ENCODE measurements around the gene POLE2.

Gene POLE2

DNA sequence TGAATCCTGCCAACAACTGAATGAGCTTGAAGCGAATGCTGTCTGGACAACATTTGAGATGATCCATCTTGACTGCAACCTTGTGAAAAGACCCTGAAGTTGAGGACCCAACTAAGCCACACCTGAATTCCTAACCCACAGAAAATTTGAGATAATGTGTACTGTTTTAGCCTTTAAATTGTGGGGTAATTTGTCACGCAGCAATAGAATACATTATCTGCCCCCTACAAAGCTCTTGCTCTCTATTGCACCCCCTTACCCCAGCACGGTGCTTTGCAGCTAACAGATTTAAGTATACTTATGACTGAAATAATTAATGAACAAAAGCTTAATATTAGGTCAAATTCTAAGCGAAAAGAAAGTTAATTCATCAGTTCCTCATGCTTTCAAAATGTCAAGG lies 1.6 kb downstream of the POLE2 start:
- Histone ChIP-seq H2AFZ (no peak overlapping the region), H3K9ac (no peak overlapping the region), H3K4me3 (ENCODE audit: low read depth, low read length) (no peak overlapping the region), H3K4me2 (ENCODE audit: low read length) (no peak overlapping the region), H3K79me2 (no peaks in the 10 kb centered on the region), H3K4me1 (peaks cover 3% of the 10 kb centered on the region), H3K9me3 (ENCODE audit: control insufficient read depth, low read length) (no peaks in the 10 kb centered on the region), H3K27ac (no peak overlapping the region), H3K36me3 (ENCODE audit: control insufficient read depth, insufficient read depth, low read length) (no peaks in the 10 kb centered on the region), H3K27me3 (ENCODE audit: control insufficient read depth, insufficient read depth, low read length) (no peaks in the 10 kb centered on the region)
- TF ChIP-seq, protein P1, sequence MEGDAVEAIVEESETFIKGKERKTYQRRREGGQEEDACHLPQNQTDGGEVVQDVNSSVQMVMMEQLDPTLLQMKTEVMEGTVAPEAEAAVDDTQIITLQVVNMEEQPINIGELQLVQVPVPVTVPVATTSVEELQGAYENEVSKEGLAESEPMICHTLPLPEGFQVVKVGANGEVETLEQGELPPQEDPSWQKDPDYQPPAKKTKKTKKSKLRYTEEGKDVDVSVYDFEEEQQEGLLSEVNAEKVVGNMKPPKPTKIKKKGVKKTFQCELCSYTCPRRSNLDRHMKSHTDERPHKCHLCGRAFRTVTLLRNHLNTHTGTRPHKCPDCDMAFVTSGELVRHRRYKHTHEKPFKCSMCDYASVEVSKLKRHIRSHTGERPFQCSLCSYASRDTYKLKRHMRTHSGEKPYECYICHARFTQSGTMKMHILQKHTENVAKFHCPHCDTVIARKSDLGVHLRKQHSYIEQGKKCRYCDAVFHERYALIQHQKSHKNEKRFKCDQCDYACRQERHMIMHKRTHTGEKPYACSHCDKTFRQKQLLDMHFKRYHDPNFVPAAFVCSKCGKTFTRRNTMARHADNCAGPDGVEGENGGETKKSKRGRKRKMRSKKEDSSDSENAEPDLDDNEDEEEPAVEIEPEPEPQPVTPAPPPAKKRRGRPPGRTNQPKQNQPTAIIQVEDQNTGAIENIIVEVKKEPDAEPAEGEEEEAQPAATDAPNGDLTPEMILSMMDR (IDR thresholded peaks at IDR 0.05): no peak

DNA sequence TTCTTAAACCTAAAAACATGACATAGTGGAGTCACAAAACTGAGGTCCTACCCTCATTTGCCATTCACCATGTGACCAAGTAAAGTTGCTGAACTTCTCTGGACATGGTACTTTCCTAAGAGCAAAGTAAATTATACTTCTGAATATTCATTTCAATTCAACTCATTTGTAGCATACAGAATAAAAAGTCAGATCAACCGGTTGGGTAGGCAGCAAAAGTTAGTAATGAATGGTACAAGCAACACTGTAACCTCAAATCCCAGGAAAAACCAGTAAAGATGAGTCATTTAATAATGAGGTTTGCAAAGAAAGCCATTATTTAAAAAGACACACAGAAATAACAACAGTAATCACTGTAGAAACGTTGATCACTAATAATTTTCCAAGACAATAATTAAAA lies 8.7 kb downstream of the POLE2 start:
- Histone ChIP-seq H3K9me3 (ENCODE audit: control insufficient read depth, low read length) (no peaks in the 10 kb centered on the region), H3K36me3 (ENCODE audit: control insufficient read depth, insufficient read depth, low read length) (no peaks in the 10 kb centered on the region), H3K79me2 (no peaks in the 10 kb centered on the region), H3K27ac (no peak overlapping the region), H3K4me1 (no peaks in the 10 kb centered on the region), H2AFZ (no peak overlapping the region), H3K27me3 (ENCODE audit: control insufficient read depth, insufficient read depth, low read length) (no peaks in the 10 kb centered on the region), H3K4me2 (ENCODE audit: low read length) (no peak overlapping the region), H3K4me3 (ENCODE audit: low read depth, low read length) (no peak overlapping the region), H3K9ac (no peak overlapping the region)
- TF ChIP-seq, protein P1 (IDR thresholded peaks at IDR 0.05): no peak

DNA sequence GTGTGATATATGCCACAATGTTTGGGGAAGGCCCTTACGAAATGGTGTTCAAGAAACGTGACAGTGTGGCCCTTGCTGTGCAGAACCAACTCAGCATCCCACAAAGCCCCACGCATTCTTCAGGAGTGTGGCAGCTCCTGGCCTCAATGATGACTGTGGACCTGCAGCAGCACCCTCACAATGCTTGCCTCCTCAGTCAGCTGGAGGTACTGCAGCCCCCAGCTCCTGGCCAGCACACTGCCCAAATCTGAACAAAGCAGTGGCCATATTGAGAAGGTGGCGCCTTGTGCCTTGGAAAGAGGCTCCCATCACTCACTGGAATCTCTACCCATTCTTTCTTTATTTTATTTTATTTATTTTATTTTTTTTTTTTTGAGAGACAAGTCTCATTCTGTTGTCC lies 10.4 kb downstream of the POLE2 start:
- Histone ChIP-seq H3K4me2 (ENCODE audit: low read length) (no peak overlapping the region), H3K79me2 (no peaks in the 10 kb centered on the region), H3K4me3 (ENCODE audit: low read depth, low read length) (no peak overlapping the region), H3K4me1 (no peaks in the 10 kb centered on the region), H3K27me3 (ENCODE audit: control insufficient read depth, insufficient read depth, low read length) (no peaks in the 10 kb centered on the region), H2AFZ (no peak overlapping the region), H3K36me3 (ENCODE audit: control insufficient read depth, insufficient read depth, low read length) (no peaks in the 10 kb centered on the region), H3K9me3 (ENCODE audit: control insufficient read depth, low read length) (no peaks in the 10 kb centered on the region), H3K27ac (no peak overlapping the region), H3K9ac (no peak overlapping the region)
- TF ChIP-seq, protein P1 (IDR thresholded peaks at IDR 0.05): no peak

DNA sequence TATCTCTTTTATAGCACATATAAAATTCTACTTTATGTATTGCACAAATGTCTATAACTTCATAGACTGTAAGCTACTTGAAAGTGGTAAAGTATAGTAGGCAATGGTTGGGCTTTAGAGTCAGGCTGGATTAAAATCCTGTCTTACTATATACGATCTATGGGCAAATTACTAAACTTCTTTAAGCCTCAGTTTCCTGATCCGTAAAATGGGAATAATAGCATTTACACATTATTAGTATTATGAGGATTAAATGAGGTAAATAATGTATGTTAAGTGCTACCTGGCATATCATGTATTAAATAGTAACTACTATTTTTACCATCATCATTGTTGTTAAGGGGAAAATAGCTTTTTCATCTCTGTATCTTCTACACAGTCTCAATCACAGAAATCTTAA lies 14.4 kb downstream of the POLE2 start:
- Histone ChIP-seq H3K27me3 (ENCODE audit: control insufficient read depth, insufficient read depth, low read length) (no peaks in the 10 kb centered on the region), H3K27ac (no peak overlapping the region), H3K79me2 (no peaks in the 10 kb centered on the region), H3K4me3 (ENCODE audit: low read depth, low read length) (no peak overlapping the region), H3K36me3 (ENCODE audit: control insufficient read depth, insufficient read depth, low read length) (no peaks in the 10 kb centered on the region), H3K4me2 (ENCODE audit: low read length) (no peak overlapping the region), H2AFZ (no peak overlapping the region), H3K9me3 (ENCODE audit: control insufficient read depth, low read length) (no peaks in the 10 kb centered on the region), H3K4me1 (no peaks in the 10 kb centered on the region), H3K9ac (no peak overlapping the region)
- TF ChIP-seq, protein P1 (IDR thresholded peaks at IDR 0.05): no peak

DNA sequence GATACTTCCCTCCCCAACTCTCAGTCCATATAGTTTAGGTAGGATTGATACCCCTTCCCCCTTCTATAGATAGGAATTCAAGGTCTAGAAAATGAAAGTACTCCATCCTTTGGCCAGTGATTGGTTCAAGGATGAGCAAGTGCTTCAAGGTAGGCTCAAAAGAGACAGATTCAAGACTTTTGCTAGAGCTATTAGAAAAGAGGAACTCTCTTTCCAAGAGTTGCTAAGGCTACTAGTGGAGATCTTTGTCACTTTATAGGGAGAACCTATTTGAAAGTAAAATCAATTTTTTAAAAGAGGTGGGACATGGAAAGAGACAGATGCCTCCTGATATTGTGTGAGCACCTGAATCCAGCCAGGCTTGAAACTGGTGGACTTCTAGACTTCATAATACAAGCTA lies 17.5 kb downstream of the POLE2 start:
- Histone ChIP-seq H3K79me2 (no peaks in the 10 kb centered on the region), H2AFZ (no peak overlapping the region), H3K4me1 (no peaks in the 10 kb centered on the region), H3K9me3 (ENCODE audit: control insufficient read depth, low read length) (no peaks in the 10 kb centered on the region), H3K9ac (no peak overlapping the region), H3K27ac (no peak overlapping the region), H3K27me3 (ENCODE audit: control insufficient read depth, insufficient read depth, low read length) (no peaks in the 10 kb centered on the region), H3K36me3 (ENCODE audit: control insufficient read depth, insufficient read depth, low read length) (no peaks in the 10 kb centered on the region), H3K4me3 (ENCODE audit: low read depth, low read length) (no peak overlapping the region), H3K4me2 (ENCODE audit: low read length) (no peak overlapping the region)
- TF ChIP-seq, protein P1 (IDR thresholded peaks at IDR 0.05): no peak
